Common myeloid progenitor, CD34-positive (primary cell): ENCODE measurements around the gene MREG.

Experiments used
- CTCF ChIA-PET: fragments of 350-600 bp; sonication (Branson Sonifier 250); formaldehyde crosslinking; loops from one replicate; lab custom pipeline; 2021; ENCODE audit warnings: antibody characterized with exemption; lab: Charles Lee
- POLR2A ChIA-PET: fragments of 350-600 bp; sonication (Branson Sonifier 250); formaldehyde crosslinking; loops from one replicate; lab custom pipeline; 2021; ENCODE audit warnings: antibody characterized with exemption; lab: Charles Lee
- DNase-seq, 3 donors: peaks; one replicate each; pipeline versions ENCODE4 v3.0.0 to v3.0.0-alpha.2; 2013
- H3K27ac ChIP-seq, 2 experiments: 1 replicate in 1 of 2; 2 replicates in 1 of 2; pipeline ENCODE4 v1.7.0; 2013; ENCODE audit warnings: inconsistent platforms in 2 of 2, low read length in 2 of 2, mild to moderate bottlenecking in 2 of 2, low read depth in 1 of 2, moderate library complexity in 1 of 2; ENCODE audit not compliant: severe bottlenecking in 2 of 2, insufficient read depth in 1 of 2, poor library complexity in 1 of 2
- H3K27me3 ChIP-seq, 5 experiments: replicated peaks in 2 of 5; 1 replicate in 3 of 5; 2 replicates in 2 of 5; pipeline versions ENCODE4 v1.6.1 to v1.7.0; 2013; ENCODE audit warnings: low read length in 4 of 5, mild to moderate bottlenecking in 2 of 5, moderate library complexity in 2 of 5, inconsistent platforms in 1 of 5; ENCODE audit not compliant: insufficient read depth in 5 of 5, control insufficient read depth in 4 of 5
- H3K36me3 ChIP-seq, 4 experiments: 1 replicate in 2 of 4; 2 replicates in 2 of 4; pipeline versions ENCODE4 v1.6.1 to v1.7.0; 2013; ENCODE audit warnings: low read length in 3 of 4, control low read depth in 1 of 4, mild to moderate bottlenecking in 1 of 4; ENCODE audit not compliant: control insufficient read depth in 4 of 4, insufficient read depth in 4 of 4
- H3K4me1 ChIP-seq, 4 experiments: 1 replicate in 3 of 4; 2 replicates in 1 of 4; pipeline versions ENCODE4 v1.6.1 to v1.7.1; 2013; ENCODE audit warnings: low read length in 3 of 4, mild to moderate bottlenecking in 3 of 4, control low read depth in 1 of 4, inconsistent platforms in 1 of 4, moderate library complexity in 1 of 4; ENCODE audit not compliant: control insufficient read depth in 4 of 4, insufficient read depth in 4 of 4; ENCODE audit errors: control extremely low read depth in 1 of 4
- H3K4me3 ChIP-seq, 7 experiments: 1 replicate in 4 of 7; 2 replicates in 3 of 7; pipeline versions ENCODE4 v1.5.1 to v1.7.0; 2013; ENCODE audit warnings: mild to moderate bottlenecking in 7 of 7, low read length in 6 of 7, moderate library complexity in 6 of 7, inconsistent platforms in 2 of 7, low read depth in 2 of 7, control low read depth in 1 of 7; ENCODE audit not compliant: insufficient read depth in 4 of 7, control insufficient read depth in 1 of 7; ENCODE audit errors: extremely low read depth in 1 of 7
- H3K9me3 ChIP-seq, 5 experiments: 1 replicate in 4 of 5; 2 replicates in 1 of 5; pipeline versions ENCODE4 v1.6.1 to v1.7.1; 2013; ENCODE audit warnings: low read length in 4 of 5, mild to moderate bottlenecking in 2 of 5, inconsistent platforms in 1 of 5, low read depth in 1 of 5, moderate library complexity in 1 of 5; ENCODE audit not compliant: control insufficient read depth in 4 of 5, insufficient read depth in 2 of 5; ENCODE audit errors: control extremely low read depth in 1 of 5
- WGBS: methylation state at CpG from one replicate; pipeline ENCODE4 v1.1.5; 2013; ENCODE audit not compliant: insufficient coverage; 5-methylcytosine and 5-hydroxymethylcytosine counted together

MREG gene

DNA sequence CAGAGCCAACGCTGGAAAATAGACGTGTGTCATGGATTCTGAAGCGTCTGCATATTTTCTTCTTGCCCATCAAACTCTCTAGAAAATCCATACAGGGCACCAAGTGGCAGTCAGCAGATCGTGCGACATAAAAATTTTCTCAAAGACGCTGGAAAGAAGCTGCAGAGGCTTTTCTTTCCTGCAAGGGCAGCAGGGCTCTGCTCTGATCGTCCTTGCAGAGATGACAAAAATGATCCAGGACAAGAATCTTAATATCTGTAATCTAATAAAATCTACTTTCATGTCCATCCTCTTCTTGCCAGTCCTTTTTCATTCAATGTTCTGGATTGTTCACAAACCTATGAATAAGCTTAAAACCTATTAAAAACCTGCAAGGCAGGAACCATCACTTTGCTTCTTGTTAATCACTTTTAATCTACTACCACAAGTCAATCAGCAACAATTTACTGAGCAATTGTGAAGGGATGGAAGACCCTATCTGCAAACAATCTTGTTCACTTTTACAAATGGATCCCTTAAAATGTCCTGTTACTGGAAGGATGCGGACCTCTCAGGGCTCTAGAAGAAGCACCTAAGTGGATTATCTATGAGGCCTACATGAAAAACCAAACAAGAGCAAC is 93.6 kb downstream of the MREG start:
- H3K27ac ChIP-seq, result no peak overlapping the region
- no peaks in the 10 kb centered on the region for H3K27me3 ChIP-seq
- H3K4me3 ChIP-seq, result no peak overlapping the region
- DNase-seq, result no peak
- H3K9me3 ChIP-seq, result no peaks in the 10 kb centered on the region
- CTCF ChIA-PET, result interaction anchor here (0.7 to 2.9 kb wide), 9 partner anchors 13 to 1088 kb away, joined by 3 to 16 read pairs (median 3); no protein-coding TSS in a partner anchor
- POLR2A ChIA-PET, result no interaction called here
- H3K36me3 ChIP-seq, result no peaks in the 10 kb centered on the region
- 97% methylated on average over 6 of the region's 8 CpGs for WGBS
- peaks cover 0 to 19% (median 13%) of the 10 kb centered on the region in 4 experiments for H3K4me1 ChIP-seq

DNA sequence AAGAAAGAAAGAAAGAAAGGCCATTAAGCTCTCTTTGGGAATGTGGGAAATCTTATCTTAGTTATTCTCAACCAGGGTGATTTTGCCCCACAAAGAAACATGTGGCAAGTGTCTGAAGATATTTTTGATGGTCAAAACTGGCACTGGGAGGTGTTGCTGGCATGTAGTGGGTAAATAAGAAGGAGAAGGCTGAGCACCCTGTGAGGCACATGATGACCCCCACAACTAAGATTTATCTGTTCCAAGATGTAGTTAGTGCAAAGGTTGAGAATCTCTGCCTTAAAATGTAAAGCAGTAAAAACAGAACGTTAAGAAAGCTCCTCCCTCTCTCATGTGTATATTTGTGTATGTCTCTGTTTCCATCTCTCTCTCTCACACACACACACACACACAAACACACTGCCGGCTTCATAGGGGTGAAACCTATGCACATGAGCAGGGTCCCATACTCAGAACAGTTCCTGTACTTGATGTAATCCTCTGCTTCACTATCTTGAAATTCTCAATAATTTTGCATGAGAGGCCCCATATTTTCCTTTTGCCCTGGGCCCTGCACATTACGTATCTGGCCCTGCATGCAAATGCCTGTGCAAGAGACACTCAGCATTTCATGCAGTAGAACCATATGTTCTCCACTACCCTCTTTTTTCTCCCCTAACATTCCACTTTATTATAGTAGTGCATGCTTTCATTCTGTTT is 94.3 kb downstream of the MREG start:
- Histone ChIP-seq H3K4me3 (no peak overlapping the region), H3K27ac (no peak overlapping the region), H3K9me3 (no peaks in the 10 kb centered on the region), H3K27me3 (no peaks in the 10 kb centered on the region), H3K36me3 (no peaks in the 10 kb centered on the region), H3K4me1 (peaks cover 0 to 19% (median 13%) of the 10 kb centered on the region in 4 experiments)
- whole genome bisulfite sequencing, result 100% methylated on average over 2 of the region's 3 CpGs
- ChIA-PET POLR2A (no interaction called here), CTCF (interaction anchor here (0.7 to 2.8 kb wide), 10 partner anchors 13 to 1088 kb away, joined by 3 to 11 read pairs (median 3); no protein-coding TSS in a partner anchor)
- DNase-seq, result no peak

DNA sequence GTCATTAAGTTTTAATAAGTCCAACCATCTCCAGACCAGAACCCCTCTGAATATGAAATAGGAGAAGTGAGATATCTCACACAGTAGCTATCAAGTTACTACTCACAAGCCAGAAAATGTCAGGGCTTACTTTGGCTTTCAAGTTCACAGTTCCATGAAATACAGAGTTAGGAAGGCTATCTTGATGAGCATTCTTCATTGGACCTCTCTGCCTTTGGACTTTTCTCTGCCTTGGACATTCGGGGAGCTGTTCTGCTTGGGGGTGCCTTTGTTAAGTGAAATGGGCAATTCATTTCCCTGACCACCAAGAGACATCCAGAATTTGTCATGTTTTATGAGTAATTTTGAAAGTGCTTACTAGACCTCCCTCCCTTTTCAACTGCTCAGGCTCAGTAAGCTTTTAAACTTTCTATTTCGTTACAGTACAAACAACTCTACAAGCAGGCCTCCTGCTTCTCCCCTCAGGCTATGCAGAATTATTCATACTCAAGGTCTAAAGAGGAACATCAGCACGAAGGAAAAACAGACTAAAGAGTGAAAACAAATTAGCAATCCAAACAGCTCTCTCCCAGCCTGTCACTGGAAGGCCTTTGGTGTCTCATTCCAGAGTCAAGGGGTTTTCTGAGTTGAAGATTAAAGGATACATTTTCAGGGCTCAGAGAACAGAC is 95.3 kb downstream of the MREG start:
- H3K36me3 ChIP-seq, result no peaks in the 10 kb centered on the region
- no peak for DNase-seq
- CTCF ChIA-PET, result interaction anchor here (0.8 to 2.8 kb wide), 6 partner anchors 14 to 647 kb away, joined by 3 to 11 read pairs (median 4); no protein-coding TSS in a partner anchor
- H3K9me3 ChIP-seq, result no peaks in the 10 kb centered on the region
- WGBS, result 83% methylated on average over 1 of the region's 3 CpGs
- H3K27me3 ChIP-seq, result no peaks in the 10 kb centered on the region
- POLR2A ChIA-PET, result no interaction called here
- H3K4me1 ChIP-seq, result peaks cover 0 to 19% (median 13%) of the 10 kb centered on the region in 4 experiments
- H3K4me3 ChIP-seq, result no peak overlapping the region
- H3K27ac ChIP-seq, result no peak overlapping the region

GRCh38 chr2:215915441-215915840 is 97.9 kb downstream of the MREG start:
- Histone ChIP-seq H3K27me3 (no peaks in the 10 kb centered on the region), H3K9me3 (peaks cover 0 to 5% (median 0%) of the 10 kb centered on the region in 5 experiments), H3K4me1 (peaks cover 0 to 19% (median 13%) of the 10 kb centered on the region in 4 experiments), H3K27ac (no peak overlapping the region), H3K36me3 (no peaks in the 10 kb centered on the region), H3K4me3 (no peak overlapping the region)
- ChIA-PET CTCF (no interaction called here), POLR2A (no interaction called here)
- DNase-seq, result no peak
- 100% methylated on average over 1 of the region's 5 CpGs for WGBS

- H3K36me3 ChIP-seq, result no peaks in the 10 kb centered on the region
- no peak overlapping the region for H3K27ac ChIP-seq
- no peak for DNase-seq
- POLR2A ChIA-PET, result no interaction called here
- no peaks in the 10 kb centered on the region for H3K27me3 ChIP-seq
- 100% methylated on average over 2 of the region's 4 CpGs for WGBS
- peaks cover 0 to 19% (median 13%) of the 10 kb centered on the region in 4 experiments for H3K4me1 ChIP-seq
- H3K4me3 ChIP-seq, result no peak overlapping the region
- H3K9me3 ChIP-seq, result peaks cover 0 to 5% (median 0%) of the 10 kb centered on the region in 5 experiments
- CTCF ChIA-PET, result interaction anchor here (0.9 to 1.3 kb wide), 3 partner anchors 15 to 185 kb away, joined by 3 read pairs; no protein-coding TSS in a partner anchor
Measured at GRCh38 chr2:215914777-215915165, 98.6 kb downstream of the MREG start.

DNA sequence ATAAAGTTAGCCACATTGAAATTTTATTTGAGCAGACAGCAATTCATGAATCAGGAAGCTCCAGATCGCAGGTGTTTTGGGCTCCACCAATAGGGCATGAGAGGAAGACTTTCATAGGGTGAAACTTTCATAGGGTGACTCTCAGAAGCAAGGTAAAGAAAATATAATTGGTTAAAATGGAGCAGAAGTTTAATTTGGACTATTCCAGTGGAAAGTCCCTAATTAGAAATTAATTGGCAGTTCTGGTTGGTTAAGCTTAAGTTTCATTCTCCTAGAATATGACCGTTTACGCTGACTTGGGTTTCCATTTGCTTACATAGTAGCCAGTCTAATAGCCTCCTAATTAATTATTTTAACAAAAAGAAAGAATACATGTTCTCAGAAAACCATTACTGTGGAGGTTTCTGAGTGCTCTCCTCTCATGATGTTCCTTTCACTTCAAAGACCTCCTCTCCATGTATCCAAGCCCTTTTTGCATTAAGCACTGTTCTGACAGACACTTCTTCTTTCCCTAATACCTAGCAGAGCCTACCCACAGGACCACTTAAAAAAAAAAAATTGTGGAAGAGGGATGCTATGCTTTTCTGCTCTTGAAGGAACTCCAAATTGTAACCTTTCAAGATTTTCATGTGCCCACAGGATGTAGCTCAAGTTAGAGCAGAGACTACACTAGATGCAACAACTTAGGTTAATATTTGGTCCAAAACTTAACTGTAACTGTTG is 99.1 kb downstream of the MREG start:
- H3K27ac ChIP-seq, result no peak overlapping the region

More for the DNA sequence above, 99.1 kb downstream of the MREG start:
- POLR2A ChIA-PET, result no interaction called here
- Histone ChIP-seq H3K4me1 (peaks cover 0 to 19% (median 13%) of the 10 kb centered on the region in 4 experiments), H3K27me3 (no peaks in the 10 kb centered on the region), H3K4me3 (no peak overlapping the region), H3K9me3 (peaks cover 0 to 5% (median 0%) of the 10 kb centered on the region in 5 experiments), H3K36me3 (no peaks in the 10 kb centered on the region)
- DNase-seq, result no peak
- 88% methylated on average over 1 of the region's 3 CpGs for WGBS
- CTCF ChIA-PET, result interaction anchor here (0.9 to 1.3 kb wide), 3 partner anchors 16 to 185 kb away, joined by 3 read pairs; no protein-coding TSS in a partner anchor
